Prostate gland (tissue), 2 donors: Measurements from ENCODE around the gene FARP2. TPM values are rescaled to one million over a fixed set of nuclear protein-coding genes. Genes with fewer than 3 reads are reported as not detected.

Experiments used
- DNase-seq: peaks from one replicate; pipeline ENCODE4 v3.0.0-alpha.2; 2019; ENCODE audit warnings: low spot score
- H3K27ac ChIP-seq, 2 donors: fragments of 200-600 bp; sonication (generic); 2 replicates each; pipeline ENCODE4 v1.5.1; 2017 to 2019
- H3K27me3 ChIP-seq: fragments of 200-600 bp; sonication (generic); replicated peaks from 2 replicates; pipeline ENCODE4 v1.5.1; 2019; ENCODE audit not compliant: insufficient read depth
- H3K36me3 ChIP-seq, 2 donors: fragments of 200-600 bp; sonication (generic); 1 replicate in 1 of 2; 2 replicates in 1 of 2; pipeline versions ENCODE4 v1.5.1 to v1.8.1; 2017 to 2019
- H3K4me1 ChIP-seq: fragments of 200-600 bp; sonication (generic); replicated peaks from 2 replicates; pipeline ENCODE4 v1.5.1; 2019
- H3K4me3 ChIP-seq, 2 donors: fragments of 200-600 bp; sonication (generic); 2 replicates each; pipeline ENCODE4 v1.5.1; 2017 to 2019
- H3K9me3 ChIP-seq: fragments of 200-600 bp; sonication (generic); 2 replicates; pipeline ENCODE4 v1.5.1; 2017
- CTCF ChIP-seq, 4 experiments: fragments of 200-600 bp in 2 of 4; fragments of 450-650 bp in 2 of 4; sonication (generic) in 2 of 4; IDR thresholded peaks; 1 replicate in 3 of 4; 2 replicates in 1 of 4; pipeline ENCODE4 v1.5.1; 2016 to 2019; ENCODE audit warnings: antibody characterized with exemption in 4 of 4, mild to moderate bottlenecking in 2 of 4, moderate library complexity in 2 of 4
- POLR2A ChIP-seq: fragments of 450-650 bp; IDR thresholded peaks from one replicate; pipeline ENCODE4 v1.6.1; 2016; ENCODE audit warnings: antibody characterized with exemption, mild to moderate bottlenecking
- POLR2AphosphoS5 ChIP-seq: sonication (generic); formaldehyde crosslinking; IDR thresholded peaks from one replicate; pipeline ENCODE4 v1.6.1; 2017; ENCODE audit warnings: antibody characterized with exemption
- WGBS: methylation state at CpG from one replicate; pipeline ENCODE4 v1.1.5; 2018; 5-methylcytosine and 5-hydroxymethylcytosine counted together
- intact Hi-C: fragments of 100-400 bp; cut with DNase I; formaldehyde crosslinking; loops from one replicate; pipeline ENCODE4 v1.14.2; 2022
- total RNA-seq, 2 donors: library from RNA; depleted of rRNA; stranded (reverse); fragments of >200 nt; gene quantifications; one replicate each; pipeline ENCODE4 v1.1.0, GENCODE V29; 2016

FARP2 gene
- total RNA-seq, 2 donors from 2014 or later: 32.4 to 35.9 TPM

- Histone ChIP-seq H3K9me3 (no peaks in the 10 kb centered on the region), H3K4me3 (no peak overlapping the region), H3K4me1 (no peaks in the 10 kb centered on the region), H3K27ac (no peak overlapping the region), H3K27me3 (no peaks in the 10 kb centered on the region), H3K36me3 (no peaks in the 10 kb centered on the region)
- no peak for TF ChIP-seq CTCF (IDR thresholded peaks at IDR 0.05)
- no peak for TF ChIP-seq POLR2AphosphoS5
- no peak for TF ChIP-seq POLR2A
- 60% methylated on average over 8 of the region's 8 CpGs for WGBS
- intact Hi-C loops: no loop called here
- DNase-seq: no peak
Measured at GRCh38 chr2:241530571-241530970, 174.5 kb downstream of the FARP2 start.

- WGBS: 61% methylated on average over 13 of the region's 13 CpGs
- no peaks in the 10 kb centered on the region for H3K36me3 ChIP-seq
- H3K4me1 ChIP-seq: no peaks in the 10 kb centered on the region
- no peaks in the 10 kb centered on the region for H3K9me3 ChIP-seq
- no peak for DNase-seq
- H3K4me3 ChIP-seq: no peak overlapping the region
- no peak for TF ChIP-seq CTCF (IDR thresholded peaks at IDR 0.05)
- no peak for TF ChIP-seq POLR2AphosphoS5
- TF ChIP-seq POLR2A: no peak
- intact Hi-C loops: no loop called here
- H3K27me3 ChIP-seq: no peaks in the 10 kb centered on the region
- H3K27ac ChIP-seq: no peak overlapping the region
Measured at GRCh38 chr2:241531161-241531722, 175.2 kb downstream of the FARP2 start.

- no peaks in the 10 kb centered on the region for H3K27me3 ChIP-seq
- no peak overlapping the region for H3K4me3 ChIP-seq
- 93% methylated on average over 8 of the region's 8 CpGs for WGBS
- H3K9me3 ChIP-seq: no peaks in the 10 kb centered on the region
- no peak overlapping the region for H3K27ac ChIP-seq
- DNase-seq: no peak
- no peaks in the 10 kb centered on the region for H3K4me1 ChIP-seq
- no peaks in the 10 kb centered on the region for H3K36me3 ChIP-seq
- intact Hi-C loops: no loop called here
- TF ChIP-seq CTCF (IDR thresholded peaks at IDR 0.05) (no peak), POLR2A (no peak), POLR2AphosphoS5 (no peak)
Measured at GRCh38 chr2:241532168-241532567, 176.1 kb downstream of the FARP2 start.

GRCh38 chr2:241532733-241533601 is 176.9 kb downstream of the FARP2 start:
- Histone ChIP-seq H3K4me3 (no peak overlapping the region), H3K27me3 (no peaks in the 10 kb centered on the region), H3K27ac (no peak overlapping the region), H3K9me3 (no peaks in the 10 kb centered on the region), H3K4me1 (no peaks in the 10 kb centered on the region), H3K36me3 (no peaks in the 10 kb centered on the region)
- DNase-seq: no peak
- intact Hi-C loops: no loop called here
- 92% methylated on average over 26 of the region's 26 CpGs for WGBS
- TF ChIP-seq POLR2AphosphoS5 (no peak), POLR2A (no peak), CTCF (IDR thresholded peaks at IDR 0.05) (no peak)

DNA sequence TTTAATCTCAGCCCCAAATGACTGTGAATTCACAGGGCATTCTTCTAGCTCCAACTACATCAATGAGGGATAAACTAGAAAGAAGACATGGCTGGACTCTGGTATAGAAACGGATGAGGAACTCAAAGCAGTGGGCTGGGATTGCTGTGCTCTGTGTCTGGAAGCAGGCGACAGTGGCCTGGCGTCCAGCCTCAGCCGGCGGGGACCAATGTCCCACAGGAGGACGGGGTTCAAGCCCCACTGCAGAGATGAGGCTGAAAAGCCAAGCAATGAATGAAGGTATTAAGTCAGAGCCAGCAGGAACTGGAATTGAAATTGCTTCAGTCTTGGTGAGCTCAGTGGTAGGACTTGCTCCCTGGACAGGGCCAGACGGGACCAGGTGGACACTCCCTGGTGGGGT is 178.2 kb downstream of the FARP2 start:
- intact Hi-C loops: no loop called here
- Histone ChIP-seq H3K4me3 (no peak overlapping the region), H3K9me3 (no peaks in the 10 kb centered on the region), H3K4me1 (no peaks in the 10 kb centered on the region), H3K27me3 (no peaks in the 10 kb centered on the region), H3K27ac (no peak overlapping the region), H3K36me3 (no peaks in the 10 kb centered on the region)
- TF ChIP-seq POLR2A: no peak
- no peak for TF ChIP-seq CTCF (IDR thresholded peaks at IDR 0.05)
- TF ChIP-seq POLR2AphosphoS5: no peak
- no peak for DNase-seq
- 93% methylated on average over 7 of the region's 7 CpGs for WGBS
